A673 (cell line): ENCODE measurements around the gene ASPG. TPM values are rescaled to one million over a fixed set of nuclear protein-coding genes. Genes with fewer than 3 reads are reported as not detected.

Experiments used
- BruUV-seq: library from RNA; stranded (reverse); fragments of 400-500 nt; replicated peaks from 2 replicates; lab custom pipeline; 2021; lab: Mats Ljungman, UMichigan
- CTCF ChIA-PET: fragments of 300-600 bp; sonication (Branson Sonifier 250); formaldehyde crosslinking; loops from one replicate; lab custom pipeline; 2022; ENCODE audit warnings: antibody characterized with exemption; lab: Charles Lee
- POLR2A ChIA-PET: fragments of 300-600 bp; sonication (Branson Sonifier 250); formaldehyde crosslinking; loops from one replicate; lab custom pipeline; 2022; ENCODE audit warnings: antibody characterized with exemption; ENCODE audit not compliant: low non-redundant PET; lab: Charles Lee
- DNase-seq: peaks from one replicate; pipeline ENCODE4 v3.0.0-alpha.2; 2015; ENCODE audit warnings: low spot score
- H3K27ac ChIP-seq: fragments of 200-600 bp; sonication (generic); 2 replicates; pipeline ENCODE4 v1.5.1; 2016; ENCODE audit warnings: mixed run types, low read depth, mild to moderate bottlenecking, mixed read lengths, antibody characterized with exemption, low read length; ENCODE audit not compliant: poor library complexity, severe bottlenecking
- H3K27me3 ChIP-seq: fragments of 200-600 bp; sonication (generic); replicated peaks from 2 replicates; pipeline ENCODE4 v1.6.1; 2017; ENCODE audit warnings: mixed run types, low read depth, mild to moderate bottlenecking, mixed read lengths, antibody characterized with exemption, low read length; ENCODE audit not compliant: insufficient read depth, poor library complexity
- H3K36me3 ChIP-seq: fragments of 200-600 bp; sonication (generic); 2 replicates; pipeline ENCODE4 v1.6.1; 2016; ENCODE audit warnings: mixed run types, mild to moderate bottlenecking, mixed read lengths, antibody characterized with exemption, low read length; ENCODE audit not compliant: insufficient read depth, poor library complexity, severe bottlenecking
- H3K4me1 ChIP-seq: fragments of 200-600 bp; sonication (generic); 2 replicates; pipeline ENCODE4 v1.6.1; 2017; ENCODE audit warnings: mixed run types, mild to moderate bottlenecking, mixed read lengths, antibody characterized with exemption, low read length; ENCODE audit not compliant: insufficient read depth, poor library complexity, severe bottlenecking
- H3K4me3 ChIP-seq: fragments of 200-600 bp; sonication (generic); 2 replicates; pipeline ENCODE4 v1.5.1; 2016; ENCODE audit warnings: low read depth, mixed run types, mild to moderate bottlenecking, mixed read lengths, low read length; ENCODE audit not compliant: poor library complexity, severe bottlenecking
- H3K9me3 ChIP-seq: fragments of 200-600 bp; sonication (generic); 2 replicates; pipeline ENCODE4 v1.6.1; 2016; ENCODE audit warnings: mixed run types, low read depth, mild to moderate bottlenecking, mixed read lengths, antibody characterized with exemption, low read length; ENCODE audit not compliant: poor library complexity, severe bottlenecking
- EZH2 ChIP-seq: fragments of 200-600 bp; sonication (generic); IDR thresholded peaks from 2 replicates; pipeline ENCODE4 v1.6.1; 2017; ENCODE audit warnings: borderline replicate concordance, low read depth, mild to moderate bottlenecking, mixed read lengths, antibody characterized with exemption, low read length; ENCODE audit not compliant: poor library complexity, severe bottlenecking
- intact Hi-C: fragments of 100-400 bp; cut with micrococcal nuclease; formaldehyde crosslinking; loops from one replicate; pipeline ENCODE4 v1.10.0; 2022; ENCODE audit not compliant: unreplicated experiment
- total RNA-seq: library from RNA; stranded (reverse); gene quantifications from 2 replicates; pipeline ENCODE4 v1.2.3, GENCODE V29; 2021
- TF ChIP-seq, protein P1 (sequence below): fragments of 300-800, 200-600 bp; sonication (generic); conservative IDR thresholded peaks from 2 replicates; pipeline ENCODE4 v1.5.1; 2017; ENCODE audit warnings: low read depth, mild to moderate bottlenecking, antibody characterized with exemption, low read length, moderate library complexity, mixed read lengths

Gene ASPG
- total RNA-seq, 1 experiment from 2014 or later: not detected

DNA sequence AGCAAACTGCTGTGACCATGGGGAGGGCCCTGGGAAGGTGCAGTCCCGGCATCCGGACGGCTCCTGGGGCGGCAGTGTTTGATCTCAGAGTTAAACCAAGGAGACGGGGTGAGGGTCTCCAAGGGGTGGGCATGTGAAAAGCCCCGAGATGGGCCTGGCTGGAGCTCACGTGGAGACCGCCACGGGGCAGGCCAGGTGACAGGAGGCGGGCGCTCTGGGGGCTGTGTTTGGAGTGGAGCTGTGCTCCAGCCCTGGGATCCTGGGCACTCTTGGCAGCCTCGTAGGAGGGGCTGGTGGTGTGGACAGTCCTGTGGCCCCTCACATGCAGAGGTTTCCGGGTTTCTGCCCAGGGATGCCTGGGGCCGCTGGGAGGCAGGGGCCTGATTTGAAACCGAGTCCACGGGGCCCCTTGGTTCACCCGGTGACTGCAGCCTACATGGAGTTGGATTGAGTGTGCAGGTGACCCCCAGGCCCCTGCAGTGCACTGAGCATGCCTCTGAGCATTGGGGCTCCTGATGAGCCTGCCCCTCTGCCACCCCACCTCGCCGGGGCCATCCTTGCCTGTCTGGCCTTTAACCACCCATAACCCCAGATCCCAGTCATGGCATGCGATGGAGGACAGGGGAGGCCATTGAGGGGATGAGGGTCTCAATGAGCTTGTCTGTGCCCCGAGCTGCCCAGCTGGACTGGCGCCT, 61.3 kb downstream of the ASPG start:
- no peak overlapping the region for H3K27ac ChIP-seq
- no peak for TF ChIP-seq EZH2
- TF ChIP-seq, protein P1, sequence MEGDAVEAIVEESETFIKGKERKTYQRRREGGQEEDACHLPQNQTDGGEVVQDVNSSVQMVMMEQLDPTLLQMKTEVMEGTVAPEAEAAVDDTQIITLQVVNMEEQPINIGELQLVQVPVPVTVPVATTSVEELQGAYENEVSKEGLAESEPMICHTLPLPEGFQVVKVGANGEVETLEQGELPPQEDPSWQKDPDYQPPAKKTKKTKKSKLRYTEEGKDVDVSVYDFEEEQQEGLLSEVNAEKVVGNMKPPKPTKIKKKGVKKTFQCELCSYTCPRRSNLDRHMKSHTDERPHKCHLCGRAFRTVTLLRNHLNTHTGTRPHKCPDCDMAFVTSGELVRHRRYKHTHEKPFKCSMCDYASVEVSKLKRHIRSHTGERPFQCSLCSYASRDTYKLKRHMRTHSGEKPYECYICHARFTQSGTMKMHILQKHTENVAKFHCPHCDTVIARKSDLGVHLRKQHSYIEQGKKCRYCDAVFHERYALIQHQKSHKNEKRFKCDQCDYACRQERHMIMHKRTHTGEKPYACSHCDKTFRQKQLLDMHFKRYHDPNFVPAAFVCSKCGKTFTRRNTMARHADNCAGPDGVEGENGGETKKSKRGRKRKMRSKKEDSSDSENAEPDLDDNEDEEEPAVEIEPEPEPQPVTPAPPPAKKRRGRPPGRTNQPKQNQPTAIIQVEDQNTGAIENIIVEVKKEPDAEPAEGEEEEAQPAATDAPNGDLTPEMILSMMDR: no peak
- H3K9me3 ChIP-seq: no peaks in the 10 kb centered on the region
- CTCF ChIA-PET: no interaction called here
- no peaks in the 10 kb centered on the region for H3K36me3 ChIP-seq
- no TSS peak for BruUV-seq
- intact Hi-C loops: no loop called here
- H3K27me3 ChIP-seq: no peaks in the 10 kb centered on the region
- H3K4me3 ChIP-seq: no peak overlapping the region
- DNase-seq: no peak
- H3K4me1 ChIP-seq: peaks cover 23% of the 10 kb centered on the region
- POLR2A ChIA-PET: no interaction called here

DNA sequence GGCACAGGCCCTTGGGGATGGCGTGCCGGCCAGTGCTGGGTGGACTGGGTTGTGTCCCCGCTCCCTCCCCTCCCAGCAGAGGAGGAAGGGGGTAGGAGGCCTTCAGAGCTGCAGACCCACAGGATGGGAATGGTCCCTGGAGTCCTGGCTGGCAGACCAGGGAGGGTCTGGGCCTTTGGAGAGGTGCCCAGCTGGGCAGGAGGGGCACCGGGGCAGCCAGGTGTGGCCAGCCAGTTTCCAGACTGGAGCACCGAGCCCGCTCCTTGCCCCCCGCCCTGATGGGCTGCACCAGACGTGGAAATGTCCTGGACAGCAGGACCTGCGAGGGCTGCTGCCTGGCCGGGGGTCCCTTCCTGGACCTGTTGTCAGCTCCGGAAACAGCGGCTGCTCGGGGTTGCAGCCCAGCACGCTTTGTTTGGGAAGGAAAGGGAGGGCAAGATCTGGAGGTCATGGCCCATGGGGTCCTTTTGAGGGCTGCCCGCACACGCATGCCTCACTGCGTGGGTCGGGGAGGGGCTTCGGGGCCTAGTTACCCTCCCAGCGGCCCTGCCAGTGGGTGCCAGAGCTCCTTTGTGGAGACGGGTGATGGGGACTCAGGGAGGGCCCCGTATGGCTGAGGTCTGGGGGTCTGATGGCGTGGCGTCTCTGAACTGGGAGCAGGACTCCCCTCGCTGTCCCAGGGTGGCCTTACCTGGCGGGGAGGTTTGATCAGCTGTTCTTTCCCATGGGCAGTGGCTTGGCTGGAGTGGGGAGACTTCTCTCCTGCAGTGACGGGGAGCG, 62.0 kb downstream of the ASPG start:
- no peaks in the 10 kb centered on the region for H3K27me3 ChIP-seq
- CTCF ChIA-PET: no interaction called here
- no peak overlapping the region for H3K27ac ChIP-seq
- no peak for DNase-seq
- H3K4me3 ChIP-seq: no peak overlapping the region
- H3K4me1 ChIP-seq: peaks cover 23% of the 10 kb centered on the region
- TF ChIP-seq, protein P1: no peak
- no peak for TF ChIP-seq EZH2
- intact Hi-C loops: no loop called here
- no peaks in the 10 kb centered on the region for H3K9me3 ChIP-seq
- H3K36me3 ChIP-seq: no peaks in the 10 kb centered on the region
- BruUV-seq: no TSS peak
- POLR2A ChIA-PET: interaction anchor here (0.5 kb wide), 1 partner anchor 522 kb away, joined by 5 read pairs; no protein-coding TSS in a partner anchor

DNA sequence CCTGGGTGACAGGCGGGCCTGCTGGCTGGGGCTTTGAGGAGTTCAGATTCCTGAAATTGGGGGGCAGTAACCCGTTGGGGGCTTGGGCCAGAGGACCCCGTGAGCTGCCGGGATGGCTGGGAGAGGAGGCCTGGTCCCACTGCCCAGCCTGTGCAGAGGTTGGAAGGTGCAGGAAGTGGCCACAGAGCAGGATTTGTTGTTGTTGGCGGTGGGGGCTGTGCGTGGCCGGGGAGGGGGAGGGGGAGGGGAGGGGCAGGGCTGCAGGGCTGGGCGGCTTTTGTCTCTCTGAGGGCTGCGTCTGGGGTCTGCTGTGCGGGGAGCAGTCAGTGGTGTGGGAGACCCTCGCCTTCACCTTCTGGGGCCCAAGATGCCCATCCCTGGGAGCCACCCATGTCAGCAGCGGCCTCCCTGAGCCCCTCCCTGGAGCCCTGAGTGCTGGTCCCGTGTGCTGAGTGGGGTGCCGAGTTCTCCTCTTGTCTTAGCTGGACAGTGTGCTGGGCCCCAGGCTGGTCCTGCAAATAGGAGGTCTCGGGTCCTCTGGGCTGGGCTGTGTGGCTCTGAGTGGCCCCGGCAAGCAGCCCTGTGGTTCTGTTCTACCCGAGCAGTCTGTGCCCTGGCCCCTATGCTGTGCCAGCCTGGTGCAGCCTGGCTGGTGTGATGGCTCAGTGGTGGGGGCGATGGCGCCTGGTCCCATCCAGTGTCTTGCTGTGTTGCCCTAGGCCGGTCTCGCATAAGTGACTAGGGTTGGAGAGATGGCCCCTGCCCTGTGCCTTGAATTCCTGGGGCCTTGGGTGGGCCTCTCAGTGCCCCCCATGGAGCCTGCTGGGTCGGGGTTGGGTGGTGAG, 63.2 kb downstream of the ASPG start:
- BruUV-seq: no TSS peak
- no peak overlapping the region for H3K27ac ChIP-seq
- H3K4me1 ChIP-seq: peaks cover 23% of the 10 kb centered on the region

More for the DNA sequence above, 63.2 kb downstream of the ASPG start:
- H3K9me3 ChIP-seq: no peaks in the 10 kb centered on the region
- CTCF ChIA-PET: interaction anchor here (0.7 kb wide), 1 partner anchor 12 kb away, joined by 21 read pairs; no protein-coding TSS in a partner anchor
- H3K36me3 ChIP-seq: no peaks in the 10 kb centered on the region
- TF ChIP-seq, protein P1: no peak
- no peak for TF ChIP-seq EZH2
- no peak for DNase-seq
- no peaks in the 10 kb centered on the region for H3K27me3 ChIP-seq
- no peak overlapping the region for H3K4me3 ChIP-seq
- intact Hi-C loops: no loop called here
- POLR2A ChIA-PET: no interaction called here
